Iris pigment epithelial cell (primary cell): ENCODE data around the gene EFCC1.

Experiments
- DNase-seq: peaks from one replicate; pipeline ENCODE4 v3.0.0-alpha.2; 2011; ENCODE audit warnings: low read depth

The EFCC1 gene

DNA sequence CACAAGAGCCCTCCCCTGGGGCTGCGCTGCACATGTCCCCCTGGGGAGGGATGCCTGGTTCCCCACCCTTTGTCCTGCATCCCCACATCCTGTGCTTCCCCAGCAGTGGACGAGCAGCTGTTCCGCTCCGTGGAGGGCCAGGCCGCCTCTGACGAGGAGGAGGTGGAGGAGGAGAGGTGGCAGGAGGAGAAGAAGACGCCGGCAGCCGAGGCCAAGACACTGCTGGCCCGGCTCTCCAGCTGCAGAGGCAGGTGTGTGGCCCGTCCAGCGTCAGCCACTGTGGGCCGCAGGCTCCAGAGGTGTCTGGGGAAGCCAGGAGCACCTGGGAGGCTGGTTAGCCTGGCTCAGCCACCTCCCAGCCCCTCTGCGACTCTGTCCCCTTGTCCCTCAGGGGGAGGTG lies 31.6 kb downstream of the EFCC1 start:
- DNase-seq: no peak

DNA sequence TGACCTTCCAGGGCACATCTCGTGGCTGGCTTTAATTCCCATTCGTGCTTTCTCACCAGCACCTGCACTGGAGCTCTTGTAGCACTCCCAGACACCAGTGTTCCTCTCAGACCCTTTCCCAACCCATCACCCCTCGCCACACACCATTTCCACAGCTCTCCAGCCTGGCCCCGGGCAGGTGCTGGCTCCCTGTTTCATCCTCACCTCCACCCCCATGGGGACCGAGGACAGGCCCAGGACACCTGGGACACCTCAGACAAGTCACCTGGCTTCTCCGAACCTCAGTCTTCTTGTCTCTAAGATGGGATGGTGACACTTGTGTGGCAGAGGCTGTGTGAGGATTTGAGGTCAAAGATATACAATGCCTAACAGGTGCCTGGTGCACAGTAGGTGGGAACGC lies 32.0 kb downstream of the EFCC1 start:
- DNase-seq: no peak

DNA sequence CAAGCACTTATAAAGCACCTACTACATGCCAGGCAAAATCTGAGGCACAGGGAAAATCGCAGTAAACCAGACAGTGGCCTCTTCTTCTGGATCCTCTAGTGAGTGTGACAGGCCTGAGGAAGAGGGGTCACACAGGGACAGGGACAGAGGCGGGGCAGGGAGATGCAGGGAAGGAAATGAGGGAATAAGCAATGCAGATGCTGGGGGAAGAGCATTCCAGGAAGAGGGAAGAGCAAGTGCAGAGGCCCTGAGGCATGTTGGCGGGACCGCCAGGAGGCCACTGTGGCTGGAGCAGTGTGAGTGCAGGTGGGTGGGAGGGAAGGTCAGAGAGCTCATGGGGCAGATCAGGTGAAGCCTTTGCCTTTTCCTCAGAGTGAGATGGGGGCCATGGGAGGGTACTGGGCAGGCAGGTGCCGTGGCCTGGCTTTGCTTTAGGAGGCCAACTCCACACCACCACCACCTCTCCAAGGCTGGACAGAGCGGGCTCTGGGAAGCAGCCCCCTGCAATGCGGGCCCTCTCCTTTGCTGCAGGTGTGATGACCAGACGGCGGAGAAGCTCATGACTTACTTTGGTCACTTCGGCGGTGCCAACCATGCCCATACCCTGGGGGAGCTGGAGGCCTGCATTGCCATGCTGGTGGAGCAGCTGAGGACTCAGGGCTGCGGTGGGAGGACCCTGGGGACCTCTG lies 32.7 kb downstream of the EFCC1 start:
- DNase-seq: no peak

DNA sequence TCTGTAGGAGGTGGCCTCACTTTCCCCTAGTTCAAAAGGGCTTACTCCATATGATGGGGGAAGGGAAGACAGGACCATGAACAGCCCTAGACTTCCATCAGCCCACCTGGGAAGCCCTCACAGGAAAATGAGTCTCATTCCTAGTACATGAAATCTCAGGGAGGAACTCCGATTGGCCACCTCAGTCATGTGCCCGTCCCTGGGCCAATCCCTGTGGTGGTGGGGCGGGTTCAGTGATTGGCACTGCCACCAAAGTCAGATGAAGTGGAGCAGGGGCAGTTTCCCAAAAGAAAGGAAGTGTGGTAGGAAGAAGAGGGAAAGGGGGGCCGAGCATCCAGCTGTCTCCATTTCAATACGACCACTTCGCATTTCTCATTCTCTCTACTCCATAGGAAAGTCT lies 33.5 kb downstream of the EFCC1 start:
- DNase-seq: no peak

DNA sequence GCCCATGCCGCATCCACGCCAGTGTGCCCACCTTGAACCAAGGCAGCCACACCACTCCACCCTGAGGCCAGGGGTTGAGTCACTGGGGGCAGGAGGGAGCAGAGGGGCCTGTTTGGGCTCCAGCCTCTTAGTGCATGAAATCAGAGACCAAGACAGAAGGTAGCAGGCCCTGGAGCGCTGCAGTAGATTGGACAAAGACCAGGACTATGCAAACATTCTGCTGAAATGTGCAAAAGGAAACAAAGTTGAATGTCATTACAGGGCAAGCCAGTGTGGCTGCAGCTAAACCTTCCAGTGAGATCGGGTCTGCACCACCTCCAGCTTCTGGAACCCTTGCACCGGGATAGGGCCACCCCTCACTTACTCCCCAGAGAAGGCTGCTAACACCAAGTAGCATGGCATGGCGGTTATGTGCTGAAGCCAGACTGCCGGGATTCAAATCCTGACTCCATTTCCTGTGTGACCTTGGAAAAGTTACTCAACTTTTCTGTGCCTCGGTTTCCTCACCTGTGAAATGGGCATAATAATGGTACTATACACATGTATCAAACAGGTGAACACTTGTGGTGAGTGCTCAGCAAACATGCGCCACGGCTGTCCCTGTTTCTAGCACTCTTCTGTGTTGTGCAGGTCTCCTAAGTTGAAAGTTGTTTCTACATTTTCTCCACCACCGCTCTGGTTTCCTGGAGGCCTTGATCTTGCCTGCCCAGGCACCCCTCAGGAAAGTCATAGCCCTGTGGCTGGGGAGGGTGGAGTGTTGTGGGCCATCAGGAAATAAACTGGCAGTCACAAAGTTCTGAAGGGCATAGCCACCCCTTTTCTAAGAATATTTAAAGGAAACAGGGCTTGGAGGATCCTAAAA lies 34.5 kb downstream of the EFCC1 start:
- no peak for DNase-seq

DNA sequence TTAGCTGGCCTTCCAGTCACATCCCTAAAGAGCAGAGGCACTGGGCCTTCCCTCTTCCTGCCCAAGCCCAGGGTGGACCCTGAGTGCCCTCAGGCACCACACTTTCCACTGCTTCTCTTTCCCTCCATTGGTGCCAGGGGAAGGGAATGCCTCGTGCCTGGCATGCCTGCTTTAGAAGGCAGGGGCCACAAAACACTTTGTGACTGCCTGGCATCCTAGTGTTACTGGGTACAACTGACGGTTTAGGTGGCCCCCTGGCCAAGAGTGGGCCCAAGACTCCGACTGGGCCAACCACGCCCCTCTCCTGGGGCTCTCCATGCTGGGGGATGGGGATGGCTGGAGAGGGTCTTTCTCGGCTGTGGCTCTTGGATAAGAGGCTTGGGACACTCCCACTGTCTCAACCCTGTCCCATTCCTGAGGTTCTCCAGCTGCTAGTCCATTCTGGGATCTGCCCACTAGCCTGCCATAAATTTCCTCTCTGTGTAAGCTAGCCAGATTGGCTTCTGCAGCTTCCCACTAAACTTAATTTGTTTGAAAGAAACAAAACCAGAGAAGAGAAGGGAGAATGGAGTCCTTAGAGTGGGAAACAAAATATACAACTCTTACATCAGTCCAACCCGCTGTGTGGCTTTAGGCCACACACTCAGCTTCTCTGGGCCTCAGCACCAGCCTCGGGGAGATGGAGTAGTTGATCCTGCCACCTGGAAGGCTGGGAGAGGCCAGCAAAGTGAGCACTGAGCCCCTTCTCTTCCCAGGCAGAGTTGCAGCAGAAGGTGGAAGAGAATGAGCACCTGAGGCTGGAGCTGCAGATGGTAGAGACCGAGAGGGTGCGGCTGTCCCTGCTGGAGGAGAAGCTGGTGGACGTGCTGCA lies 35.4 kb downstream of the EFCC1 start:
- no peak for DNase-seq

DNA sequence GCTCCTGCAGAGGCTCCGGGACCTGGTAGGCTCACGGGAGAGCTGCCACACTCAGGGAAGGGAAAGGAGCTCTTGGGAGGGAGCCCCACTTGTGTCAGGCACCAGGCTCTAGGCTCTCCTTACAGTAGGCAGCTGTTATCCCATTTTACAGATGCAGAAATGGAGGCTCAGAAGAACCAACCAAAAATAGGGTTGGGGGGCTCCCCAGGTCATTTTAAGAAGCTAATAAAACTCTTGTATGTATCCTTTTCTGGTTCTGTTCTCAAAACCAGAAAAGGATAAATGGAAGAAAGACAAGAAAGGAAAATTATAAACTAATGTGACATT lies 36.0 kb downstream of the EFCC1 start:
- DNase-seq: no peak

DNA sequence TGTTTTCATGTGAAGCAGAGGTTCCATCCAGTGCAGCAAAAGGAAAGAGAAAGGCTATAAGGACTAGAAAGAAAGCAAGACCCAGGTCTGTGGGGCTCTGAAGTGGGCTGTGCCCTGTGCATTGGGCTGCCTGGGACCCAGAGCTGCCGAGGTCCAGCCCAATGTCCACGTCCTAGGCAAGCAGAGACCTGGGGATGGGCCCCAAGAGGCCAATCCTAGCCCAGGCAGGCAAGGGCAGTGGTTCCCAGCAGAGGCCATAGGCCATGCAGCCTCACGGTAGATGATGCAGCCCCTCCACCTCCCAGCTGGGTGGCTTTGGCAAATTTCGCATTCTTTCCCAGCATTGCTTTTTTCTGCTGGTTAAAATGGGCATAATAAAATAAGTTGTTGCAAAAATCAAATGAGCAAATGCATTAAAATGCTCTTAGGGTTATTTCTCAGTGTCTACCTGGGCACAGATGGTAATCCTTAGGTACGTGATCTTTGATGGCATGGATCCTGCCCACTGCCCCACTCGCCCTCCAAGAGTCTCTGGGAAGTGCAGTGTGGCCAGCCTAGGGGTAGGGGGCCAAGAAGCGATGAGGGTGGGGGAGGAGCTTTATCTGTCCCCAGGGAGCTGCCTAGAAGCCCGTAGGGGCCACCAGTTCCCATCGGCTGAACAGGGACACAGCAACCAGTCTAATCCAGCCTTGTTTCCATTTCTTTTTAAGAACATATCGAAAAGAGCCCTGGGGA lies 37.2 kb downstream of the EFCC1 start:
- no peak for DNase-seq

DNA sequence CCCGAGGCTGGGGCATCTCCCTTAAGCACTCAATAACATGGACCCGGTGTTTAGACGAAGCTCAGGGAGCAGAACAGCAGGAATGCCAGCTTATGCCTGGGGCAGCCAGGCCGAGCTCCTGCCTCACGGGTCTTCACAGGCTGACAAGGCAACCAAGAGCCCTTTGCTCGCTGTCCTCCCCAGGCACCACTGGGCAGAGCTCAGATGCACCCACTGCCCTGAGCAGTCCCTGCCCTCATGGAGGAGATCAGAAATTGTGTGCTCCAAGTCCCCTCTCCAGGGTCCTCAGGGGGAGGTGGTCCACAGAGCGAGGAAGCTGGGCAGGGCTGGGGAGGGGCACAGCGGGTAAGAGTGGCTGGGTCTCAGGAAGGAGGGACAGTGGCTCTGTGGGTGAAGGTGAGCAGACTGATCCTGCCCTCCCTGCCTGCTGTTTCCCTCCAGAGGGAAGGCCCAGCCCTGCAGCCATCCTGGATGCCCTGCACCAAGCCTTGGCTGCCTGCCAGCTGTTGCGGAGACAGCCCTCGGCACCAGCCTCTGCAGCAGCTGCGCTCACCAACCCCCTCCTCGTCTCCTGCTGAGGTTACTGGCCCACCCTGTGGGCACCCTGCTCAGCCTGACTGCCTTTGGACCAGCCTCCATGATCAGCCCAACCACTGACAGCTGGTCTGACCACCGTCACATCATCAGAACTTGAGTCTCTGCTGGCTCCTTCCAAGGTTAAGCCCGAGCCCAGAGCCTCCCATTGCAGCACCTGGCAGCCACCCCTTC lies 38.4 kb downstream of the EFCC1 start:
- no peak for DNase-seq

DNA sequence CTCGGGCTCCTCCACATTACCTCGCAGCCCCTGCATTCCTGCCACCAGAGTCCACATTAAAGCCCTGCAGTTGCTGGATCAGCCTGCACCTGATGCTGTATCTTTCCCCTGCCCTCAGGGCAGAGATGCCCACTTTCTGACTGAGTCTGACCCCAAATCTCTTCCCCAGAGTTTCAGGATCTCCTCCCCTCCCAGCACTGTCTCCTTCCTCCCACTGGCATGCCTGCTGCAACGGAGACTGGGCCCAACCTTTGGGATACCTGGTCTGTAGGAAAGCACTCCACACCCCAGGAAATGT lies 38.9 kb downstream of the EFCC1 start:
- no peak for DNase-seq

DNA sequence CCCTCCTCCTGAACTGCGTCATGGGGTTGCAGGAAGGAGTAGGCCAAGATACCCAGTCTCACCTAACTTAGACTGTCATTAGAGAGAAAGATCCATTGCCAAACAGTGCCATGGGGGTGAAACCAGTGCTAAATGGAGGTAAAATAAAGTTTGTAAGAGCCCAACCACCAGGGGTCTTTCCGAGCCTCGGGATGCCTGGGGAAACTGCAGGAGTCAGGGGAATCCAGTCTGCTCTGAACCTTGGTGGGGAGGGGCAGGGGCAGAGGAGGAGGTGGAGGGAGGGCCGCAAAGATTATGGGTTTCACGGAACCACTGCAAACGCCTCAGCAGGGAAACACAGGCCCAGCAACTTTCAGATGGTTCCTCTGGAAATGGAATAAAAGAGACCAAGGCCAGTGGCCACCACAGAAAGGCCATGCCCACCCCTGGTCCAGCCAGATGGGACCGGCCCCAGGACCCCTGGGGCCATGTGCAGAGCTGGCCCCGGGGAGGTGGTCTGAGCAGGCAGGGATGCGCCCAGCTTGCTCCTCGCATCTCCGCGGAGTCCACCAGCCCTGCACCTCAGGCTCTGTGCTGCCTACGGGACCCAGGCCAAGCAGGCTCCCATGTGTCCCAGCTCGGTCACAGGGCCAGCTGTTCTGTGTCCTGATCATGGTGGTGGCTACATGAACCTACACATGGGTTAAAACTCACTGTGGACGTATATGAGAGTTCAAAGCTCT lies 39.6 kb downstream of the EFCC1 start:
- no peak for DNase-seq

DNA sequence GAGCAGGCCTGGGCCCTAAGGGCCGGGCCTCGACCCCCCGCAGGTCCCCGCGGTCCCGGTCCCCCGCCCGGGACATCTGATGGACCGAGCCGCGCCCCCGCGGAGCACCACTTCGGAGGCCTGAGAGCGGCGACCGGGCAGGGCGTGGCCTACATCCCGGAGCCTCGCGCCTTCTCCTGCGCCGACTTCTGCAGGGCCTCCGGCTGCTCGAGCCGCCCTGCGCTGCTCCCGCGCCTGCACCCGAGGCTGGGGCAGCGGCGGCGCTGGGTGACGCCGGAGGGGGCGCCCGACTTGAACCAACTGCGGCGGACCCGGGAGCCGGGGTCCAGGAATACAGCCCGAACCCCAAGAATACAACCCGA lies 44.6 kb downstream of the EFCC1 start:
- no peak for DNase-seq

DNA sequence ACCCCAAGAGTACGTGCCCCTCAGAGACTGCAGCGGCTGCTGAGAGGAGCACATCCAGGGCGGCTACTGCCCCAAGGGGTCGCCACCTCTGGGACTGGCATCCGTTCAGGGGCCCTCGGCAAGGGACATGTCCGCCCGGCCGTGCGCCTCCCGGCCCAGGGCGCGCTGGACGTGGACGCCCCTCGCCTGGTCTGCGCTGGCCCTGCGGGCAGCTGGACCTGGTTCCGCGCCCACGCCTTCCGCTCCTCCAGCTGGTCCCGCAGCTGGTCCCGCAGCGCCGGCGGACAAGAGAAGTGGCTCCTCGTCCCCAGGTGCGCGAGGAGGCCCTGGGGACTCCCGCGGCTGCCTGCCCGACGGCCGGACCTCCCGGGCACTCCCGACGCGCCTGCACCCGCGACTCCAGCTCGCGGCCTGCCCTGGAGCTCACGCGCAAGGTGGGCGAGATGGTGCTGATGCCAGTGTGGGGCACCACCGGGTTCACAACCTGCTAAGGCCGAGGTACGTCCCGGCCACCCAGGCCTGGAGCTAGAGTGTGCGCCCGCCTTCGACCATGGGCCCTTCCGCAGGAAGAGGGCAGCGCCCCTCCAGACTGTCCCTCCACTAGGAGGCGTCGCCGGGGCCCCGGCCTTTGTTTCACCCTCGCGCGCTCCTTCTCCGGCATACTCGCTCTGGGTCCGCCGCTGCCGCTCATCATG lies 45.1 kb downstream of the EFCC1 start:
- no peak for DNase-seq

DNA sequence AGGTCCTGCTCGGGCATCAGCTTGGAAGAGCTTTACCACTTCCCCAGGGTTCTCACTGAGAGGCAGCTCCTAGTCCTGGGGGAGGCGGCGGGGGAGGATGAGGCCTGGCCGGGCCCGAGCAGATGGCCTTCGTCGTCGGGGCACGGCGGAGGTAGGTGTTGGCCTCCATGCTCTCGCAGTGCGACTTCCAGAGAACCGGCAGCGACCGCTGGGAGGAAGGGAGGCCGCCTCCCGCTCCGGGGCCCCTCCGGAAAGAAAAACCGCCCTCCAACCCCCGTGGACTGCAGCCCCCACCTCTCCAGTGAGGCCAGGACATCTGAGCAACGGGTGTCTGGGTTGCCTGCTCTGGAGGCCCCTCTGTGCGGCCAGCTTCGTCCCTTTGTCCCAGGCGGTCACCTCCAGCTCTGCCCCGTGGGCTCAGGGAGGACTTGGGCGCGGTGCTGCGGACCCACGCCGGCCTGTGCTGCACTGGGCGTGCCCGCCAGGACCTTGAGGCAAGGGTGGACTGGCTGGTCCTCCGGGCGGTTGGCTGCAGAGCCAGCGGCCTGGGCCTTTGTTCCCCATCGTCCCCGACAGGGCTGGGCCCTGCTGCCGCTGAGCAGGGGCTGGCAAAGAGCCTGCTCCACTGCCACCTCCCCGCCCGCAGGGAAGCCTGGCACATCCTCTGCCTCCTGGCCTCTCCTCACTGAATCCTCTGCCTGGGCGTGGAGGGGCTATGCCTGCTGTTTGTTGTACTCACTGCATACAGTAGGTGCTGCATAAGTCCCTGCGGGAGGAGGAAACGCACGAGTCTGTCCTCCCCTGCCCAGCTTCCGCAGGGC lies 45.8 kb downstream of the EFCC1 start:
- DNase-seq: no peak

DNA sequence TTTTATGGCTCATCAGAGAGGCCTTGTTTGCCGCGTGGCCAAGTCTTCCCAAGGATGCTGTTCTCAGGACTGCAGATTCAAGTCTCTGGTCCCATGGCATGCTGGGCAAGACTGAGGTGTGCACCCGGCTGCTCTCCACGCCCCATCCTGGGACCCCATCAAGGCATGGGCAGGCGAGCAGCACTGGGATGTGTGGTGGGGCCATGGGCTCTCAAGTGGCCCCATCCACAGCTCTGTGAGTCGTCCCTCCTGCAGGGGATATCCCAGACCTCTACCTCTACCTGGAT lies 46.4 kb downstream of the EFCC1 start:
- DNase-seq: no peak

DNA sequence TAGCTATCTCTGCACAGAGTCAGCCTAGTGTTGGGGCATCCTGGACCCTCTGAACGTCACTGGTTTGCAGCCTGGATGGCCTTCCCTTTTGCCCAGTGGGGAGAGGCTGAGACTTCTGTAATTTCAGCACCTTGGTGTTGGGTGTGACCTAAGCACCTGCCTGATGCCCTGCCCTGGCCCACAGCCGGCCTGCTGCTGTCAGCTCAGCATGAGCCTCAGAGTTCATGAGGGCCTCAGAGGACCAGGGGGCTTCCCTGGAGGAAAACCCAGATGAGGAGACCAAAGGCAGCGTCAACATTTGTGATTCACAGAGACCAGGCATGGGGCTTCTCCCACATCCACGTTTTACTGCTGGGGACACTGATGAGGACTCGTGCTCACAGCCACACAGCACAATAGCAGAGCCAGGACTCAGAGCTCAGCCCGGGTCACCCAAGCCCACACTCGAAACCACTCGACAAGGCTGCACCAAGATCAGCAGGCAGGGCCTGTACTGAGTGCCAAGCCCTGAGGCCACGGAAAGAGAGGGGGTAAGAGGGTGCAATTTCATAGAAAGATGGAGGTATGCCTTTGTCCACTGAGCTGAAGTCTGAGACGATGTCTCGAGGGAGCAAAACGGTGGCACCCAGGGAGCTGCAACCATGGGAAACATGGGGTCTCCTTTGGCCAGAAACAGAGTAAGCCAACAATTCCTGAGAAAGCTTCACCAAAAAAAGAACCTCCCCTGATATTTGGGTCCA lies 49.6 kb downstream of the EFCC1 start:
- DNase-seq: no peak

DNA sequence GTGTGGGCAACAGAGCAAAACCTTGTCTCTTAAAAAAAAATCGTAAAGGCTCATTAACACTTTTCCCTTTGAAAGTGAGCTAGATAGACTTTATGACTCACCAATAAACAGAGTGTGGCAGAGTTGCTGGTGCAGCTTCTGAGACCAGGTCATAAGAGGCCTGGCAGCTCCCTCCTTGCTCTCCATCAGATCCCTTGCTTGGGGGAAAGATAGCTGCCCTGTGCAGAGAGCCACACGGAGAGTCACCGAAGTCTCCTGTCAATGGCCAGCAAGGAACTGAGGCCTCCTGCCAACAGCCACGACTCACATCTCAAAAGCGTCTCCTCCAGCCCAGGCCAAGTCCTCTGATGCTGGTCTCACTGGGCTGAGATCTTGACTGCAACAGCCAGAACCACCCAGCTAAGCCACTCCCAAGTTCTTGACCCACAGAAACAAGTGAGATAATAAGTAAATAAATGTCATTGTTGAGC lies 50.8 kb downstream of the EFCC1 start:
- no peak for DNase-seq

DNA sequence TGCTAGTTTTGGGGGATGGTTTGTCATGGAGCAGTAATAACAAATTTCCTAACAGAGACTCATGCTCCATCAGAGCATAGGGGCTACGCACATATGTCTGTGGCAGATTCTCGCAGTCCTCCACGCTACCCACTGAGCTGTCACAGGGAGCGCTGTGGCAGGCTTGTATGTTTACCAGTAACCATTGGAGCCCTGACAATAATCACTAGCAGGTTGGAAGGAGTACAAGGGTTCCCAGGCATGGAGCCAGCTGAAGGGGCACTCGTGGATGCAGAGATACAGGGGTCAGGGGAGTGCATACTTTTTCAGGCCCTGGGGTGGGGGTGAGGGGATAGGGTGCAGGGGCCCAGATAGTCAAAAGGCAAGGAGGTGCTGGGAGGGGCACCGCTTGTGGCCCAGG lies 51.6 kb downstream of the EFCC1 start:
- no peak for DNase-seq

DNA sequence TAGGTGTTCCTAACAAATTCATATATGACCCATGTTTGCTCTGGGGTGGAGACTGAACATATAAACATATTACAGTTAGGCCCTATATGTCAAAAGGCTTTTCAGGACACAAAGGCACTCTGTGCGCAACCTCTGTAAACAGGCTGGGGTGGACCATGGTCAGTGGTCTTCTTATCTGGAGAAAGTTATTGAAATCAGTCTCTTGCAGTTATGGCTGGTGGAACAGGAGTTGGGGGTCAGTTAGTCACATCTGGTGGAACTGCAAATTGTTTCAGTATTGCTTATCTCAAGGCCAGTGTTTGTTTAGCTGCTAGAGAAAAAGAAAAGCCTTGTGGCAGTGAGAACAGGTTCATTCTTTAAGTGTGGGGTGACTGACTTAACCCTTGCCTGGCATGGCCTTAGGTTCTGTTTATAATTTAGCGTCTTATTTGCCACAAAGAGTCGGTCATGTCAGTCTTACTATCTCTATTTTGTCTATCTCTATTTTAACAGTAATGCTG lies 53.6 kb downstream of the EFCC1 start:
- DNase-seq: no peak
